Neural progenitor cell (in vitro differentiated cells): ENCODE data around the gene ACTR1A. TPM values are rescaled to one million over a fixed set of nuclear protein-coding genes. Genes with fewer than 3 reads are reported as not detected.
A peak's percentile ranks its signal among the peaks of the same experiment; 100 is the strongest.

ENCODE experiments used
- DNase-seq: peaks from one replicate; pipeline ENCODE4 v3.0.0-alpha.2; 2016; ENCODE audit warnings: low spot score
- H2AFZ ChIP-seq: fragments of 200-600 bp; sonication (generic); replicated peaks from 2 replicates; pipeline ENCODE4 v1.6.1; 2016; ENCODE audit warnings: antibody characterized with exemption
- H3F3A ChIP-seq: fragments of 200-600 bp; sonication (generic); 2 replicates; pipeline ENCODE4 v1.6.1; 2016; ENCODE audit warnings: antibody characterized with exemption, low read depth
- H3K27ac ChIP-seq: fragments of 200-600 bp; sonication (generic); 2 replicates; pipeline ENCODE4 v1.5.1; 2016; ENCODE audit warnings: mild to moderate bottlenecking
- H3K27me3 ChIP-seq: fragments of 200-600 bp; sonication (generic); 2 replicates; pipeline ENCODE4 v1.6.1; 2016; ENCODE audit warnings: mild to moderate bottlenecking, moderate library complexity
- H3K36me3 ChIP-seq: fragments of 200-600 bp; sonication (generic); 2 replicates; pipeline ENCODE4 v1.5.1; 2016
- H3K4me1 ChIP-seq: fragments of 200-600 bp; sonication (generic); 2 replicates; pipeline ENCODE4 v1.6.1; 2016; ENCODE audit warnings: mixed run types
- H3K4me2 ChIP-seq: fragments of 200-600 bp; sonication (generic); 2 replicates; pipeline ENCODE4 v1.6.1; 2016
- H3K4me3 ChIP-seq: fragments of 200-600 bp; sonication (generic); 2 replicates; pipeline ENCODE4 v1.5.1; 2016
- H3K79me2 ChIP-seq: fragments of 200-600 bp; sonication (generic); 2 replicates; pipeline ENCODE4 v1.6.1; 2016; ENCODE audit warnings: low read depth
- H3K9ac ChIP-seq: fragments of 200-600 bp; sonication (generic); 2 replicates; pipeline ENCODE4 v1.6.1; 2016
- H3K9me3 ChIP-seq: fragments of 200-600 bp; sonication (generic); 2 replicates; pipeline ENCODE4 v1.5.1; 2016; ENCODE audit warnings: low read depth
- H4K20me1 ChIP-seq: fragments of 200-600 bp; sonication (generic); 2 replicates; pipeline ENCODE4 v1.6.1; 2016; ENCODE audit warnings: low read depth
- H3K27ac Mint-ChIP-seq: 3 replicates; pipeline ENCODE4 v1.8.0; 2021; ENCODE audit warnings: mixed read lengths
- H3K27me3 Mint-ChIP-seq: 2 replicates; pipeline ENCODE4 v1.8.0; 2022; ENCODE audit warnings: low read depth, mild to moderate bottlenecking, inconsistent platforms, moderate library complexity, mixed read lengths; ENCODE audit not compliant: insufficient read depth
- H3K36me3 Mint-ChIP-seq: 3 replicates; pipeline ENCODE4 v1.8.0; 2021; ENCODE audit warnings: mixed read lengths
- H3K4me1 Mint-ChIP-seq: 3 replicates; pipeline ENCODE4 v1.8.0; 2021; ENCODE audit warnings: mixed read lengths
- H3K4me3 Mint-ChIP-seq: 3 replicates; pipeline ENCODE4 v1.8.0; 2021; ENCODE audit warnings: mild to moderate bottlenecking, moderate library complexity, mixed read lengths
- H3K9me3 Mint-ChIP-seq: 3 replicates; pipeline ENCODE4 v1.8.0; 2020; ENCODE audit warnings: mixed read lengths
- EZH2 ChIP-seq: fragments of 200-600 bp; sonication (generic); IDR thresholded peaks from 2 replicates; pipeline ENCODE4 v1.6.1; 2017; ENCODE audit warnings: antibody characterized with exemption, mild to moderate bottlenecking, moderate library complexity
- EZH2phosphoT487 ChIP-seq: fragments of 200-600 bp; sonication (generic); IDR thresholded peaks from 2 replicates; pipeline ENCODE4 v1.6.1; 2017; ENCODE audit warnings: antibody characterized with exemption
- total RNA-seq: library from RNA; depleted of rRNA; stranded (reverse); fragments of >200 nt; gene quantifications from 2 replicates; pipeline ENCODE4 v1.2.3, GENCODE V29; 2015; ENCODE audit warnings: low replicate concordance
- TF ChIP-seq, protein P1 (sequence below): fragments of 200-600 bp; sonication (generic); IDR thresholded peaks from 2 replicates; pipeline ENCODE4 v1.5.1; 2017; ENCODE audit warnings: antibody characterized with exemption, mild to moderate bottlenecking

ACTR1A gene
- total RNA-seq, 1 donor from 2014 or later: 86.9 TPM

DNA sequence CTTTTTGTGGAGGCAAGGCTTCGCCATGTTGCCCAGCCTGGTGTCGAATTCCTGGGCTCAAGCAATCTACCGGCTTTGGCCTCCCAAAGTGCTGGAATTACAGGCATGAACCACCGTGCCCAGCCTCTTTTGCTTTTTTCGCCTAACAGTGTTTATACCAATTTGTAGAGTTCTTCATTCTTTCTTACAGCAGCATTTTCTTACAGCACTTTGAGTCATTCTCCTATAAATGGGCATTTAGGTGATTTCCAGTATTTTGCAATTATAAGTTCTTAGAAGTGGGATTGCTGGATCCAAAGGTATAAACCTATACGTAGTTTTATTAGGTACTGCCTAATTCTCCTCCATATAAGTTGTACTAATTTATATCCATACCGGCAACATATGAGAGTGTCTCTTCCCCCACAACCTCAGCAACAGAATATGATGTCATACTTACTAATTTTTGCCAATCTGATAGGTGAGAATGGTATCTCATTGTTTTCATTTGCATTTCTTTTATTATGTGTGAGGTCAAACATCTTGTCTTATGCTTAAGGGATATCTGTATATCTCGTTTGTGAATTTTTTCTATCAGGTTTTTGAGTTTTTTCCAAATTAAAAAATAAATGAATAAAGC, 40.4 kb upstream of the ACTR1A start:
- Mint-ChIP-seq H3K9me3 (no peaks in the 10 kb centered on the region), H3K27ac (no peak overlapping the region), H3K4me1 (peaks cover 8% of the 10 kb centered on the region), H3K36me3 (peaks cover 2% of the 10 kb centered on the region), H3K4me3 (no peak overlapping the region), H3K27me3 (no peaks in the 10 kb centered on the region)
- Histone ChIP-seq H2AFZ (no peak overlapping the region), H3K27me3 (no peaks in the 10 kb centered on the region), H3K9ac (no peak overlapping the region), H3K36me3 (no peaks in the 10 kb centered on the region), H3K4me2 (no peak overlapping the region), H3K4me3 (no peak overlapping the region), H3K27ac (no peak overlapping the region), H3K4me1 (peaks cover 3% of the 10 kb centered on the region), H3K9me3 (no peaks in the 10 kb centered on the region), H4K20me1 (peaks cover 42% of the 10 kb centered on the region), H3K79me2 (peaks cover 33% of the 10 kb centered on the region), H3F3A (peaks cover 2% of the 10 kb centered on the region)
- TF ChIP-seq, protein P1, sequence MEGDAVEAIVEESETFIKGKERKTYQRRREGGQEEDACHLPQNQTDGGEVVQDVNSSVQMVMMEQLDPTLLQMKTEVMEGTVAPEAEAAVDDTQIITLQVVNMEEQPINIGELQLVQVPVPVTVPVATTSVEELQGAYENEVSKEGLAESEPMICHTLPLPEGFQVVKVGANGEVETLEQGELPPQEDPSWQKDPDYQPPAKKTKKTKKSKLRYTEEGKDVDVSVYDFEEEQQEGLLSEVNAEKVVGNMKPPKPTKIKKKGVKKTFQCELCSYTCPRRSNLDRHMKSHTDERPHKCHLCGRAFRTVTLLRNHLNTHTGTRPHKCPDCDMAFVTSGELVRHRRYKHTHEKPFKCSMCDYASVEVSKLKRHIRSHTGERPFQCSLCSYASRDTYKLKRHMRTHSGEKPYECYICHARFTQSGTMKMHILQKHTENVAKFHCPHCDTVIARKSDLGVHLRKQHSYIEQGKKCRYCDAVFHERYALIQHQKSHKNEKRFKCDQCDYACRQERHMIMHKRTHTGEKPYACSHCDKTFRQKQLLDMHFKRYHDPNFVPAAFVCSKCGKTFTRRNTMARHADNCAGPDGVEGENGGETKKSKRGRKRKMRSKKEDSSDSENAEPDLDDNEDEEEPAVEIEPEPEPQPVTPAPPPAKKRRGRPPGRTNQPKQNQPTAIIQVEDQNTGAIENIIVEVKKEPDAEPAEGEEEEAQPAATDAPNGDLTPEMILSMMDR: no peak
- no peak for TF ChIP-seq EZH2
- TF ChIP-seq EZH2phosphoT487: no peak
- no peak for DNase-seq

DNA sequence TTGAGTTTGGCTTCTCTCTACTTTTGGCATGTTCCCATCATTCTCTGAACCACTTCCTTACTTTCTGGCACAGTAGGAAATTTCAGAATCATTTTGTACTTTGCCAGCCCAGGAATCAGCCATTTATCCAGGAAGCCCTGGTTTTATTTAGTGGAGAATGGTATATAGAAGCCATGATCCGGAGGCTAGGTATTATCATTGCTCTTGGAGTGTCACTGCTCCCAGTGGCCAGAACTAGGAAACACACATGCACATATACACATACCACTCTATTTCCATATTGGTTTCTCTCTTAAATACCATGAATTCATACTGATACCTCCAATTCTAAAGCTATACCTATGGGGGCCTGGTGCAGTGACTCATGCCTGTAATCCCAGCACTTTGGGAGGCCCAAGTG, 37.5 kb upstream of the ACTR1A start:
- Mint-ChIP-seq H3K4me1 (no peaks in the 10 kb centered on the region), H3K27me3 (no peaks in the 10 kb centered on the region), H3K27ac (no peak overlapping the region), H3K36me3 (peaks cover 2% of the 10 kb centered on the region), H3K9me3 (no peaks in the 10 kb centered on the region), H3K4me3 (no peak overlapping the region)
- TF ChIP-seq EZH2phosphoT487: no peak
- TF ChIP-seq, protein P1: peak; percentile 35
- Histone ChIP-seq H3K4me3 (no peak overlapping the region), H3K27ac (no peak overlapping the region), H3K36me3 (no peaks in the 10 kb centered on the region), H3K27me3 (no peaks in the 10 kb centered on the region), H2AFZ (no peak overlapping the region), H3K4me2 (no peak overlapping the region), H3K79me2 (peaks cover 25% of the 10 kb centered on the region), H3F3A (peaks cover 2% of the 10 kb centered on the region), H3K4me1 (no peaks in the 10 kb centered on the region), H4K20me1 (peaks cover 29% of the 10 kb centered on the region), H3K9ac (no peak overlapping the region), H3K9me3 (no peaks in the 10 kb centered on the region)
- no peak for DNase-seq

DNA sequence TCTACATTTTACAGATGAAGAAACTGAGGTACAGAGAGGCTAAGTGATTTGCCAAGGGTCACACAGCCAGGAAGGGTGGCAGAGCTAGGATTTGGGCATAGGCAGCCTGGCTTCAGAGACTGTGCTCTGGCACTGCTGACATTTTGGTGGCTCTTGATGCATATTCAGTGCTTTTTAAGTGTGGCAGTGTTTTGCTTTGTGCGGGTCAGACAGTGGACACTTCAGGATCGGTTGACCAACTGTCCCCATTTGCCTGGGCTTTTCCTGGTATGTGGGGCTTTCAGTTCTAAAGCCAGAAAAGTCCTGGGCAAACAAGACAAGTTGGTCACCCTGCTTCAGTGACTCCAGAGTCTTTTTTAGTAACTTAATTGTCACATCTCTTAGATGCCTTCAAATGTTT, 36.3 kb upstream of the ACTR1A start:
- Mint-ChIP-seq H3K9me3 (no peaks in the 10 kb centered on the region), H3K27ac (no peak overlapping the region), H3K27me3 (no peaks in the 10 kb centered on the region), H3K36me3 (peaks cover 2% of the 10 kb centered on the region), H3K4me1 (no peaks in the 10 kb centered on the region), H3K4me3 (no peak overlapping the region)
- H3K9me3 ChIP-seq: no peaks in the 10 kb centered on the region
- no peak overlapping the region for H2AFZ ChIP-seq
- no peaks in the 10 kb centered on the region for H3K36me3 ChIP-seq
- peaks cover 25% of the 10 kb centered on the region for H3K79me2 ChIP-seq
- TF ChIP-seq, protein P1: no peak
- no peak for TF ChIP-seq EZH2
- no peak for TF ChIP-seq EZH2phosphoT487
- no peak overlapping the region for H3K9ac ChIP-seq
- no peak overlapping the region for H3K4me2 ChIP-seq
- no peak overlapping the region for H3K4me3 ChIP-seq
- H4K20me1 ChIP-seq: peaks cover 33% of the 10 kb centered on the region
- H3K27me3 ChIP-seq: no peaks in the 10 kb centered on the region
- H3F3A ChIP-seq: peaks cover 2% of the 10 kb centered on the region
- H3K27ac ChIP-seq: no peak overlapping the region
- H3K4me1 ChIP-seq: no peaks in the 10 kb centered on the region
- no peak for DNase-seq
